Stimulated activated naive CD8-positive, alpha-beta T cell treated with anti-CD3 and anti-CD28 coated beads, Interleukin-15, Interleukin-2, amounts not matched to agents 100 ng/mL and 50 ng/mL, for 24 hours (primary cell): Measurements from ENCODE around the gene RBBP6.
"Not testable (repeated sequence)": the region's sequence is repeated elsewhere in the genome, so short reads cannot be mapped to it uniquely, and the experiment has no call there.

Experiments used
- H3K27ac Mint-ChIP-seq: one replicate; pipeline ENCODE4 v1.8.0; 2021; ENCODE audit warnings: mild to moderate bottlenecking, mixed read lengths
- H3K27me3 Mint-ChIP-seq: one replicate; pipeline ENCODE4 v1.8.0; 2021; ENCODE audit warnings: mixed read lengths
- H3K36me3 Mint-ChIP-seq: one replicate; pipeline ENCODE4 v1.8.0; 2021; ENCODE audit warnings: low read depth, mixed read lengths
- H3K4me1 Mint-ChIP-seq: one replicate; pipeline ENCODE4 v1.8.0; 2021; ENCODE audit warnings: low read depth, mixed read lengths
- H3K4me3 Mint-ChIP-seq: one replicate; pipeline ENCODE4 v1.8.0; 2021; ENCODE audit warnings: mild to moderate bottlenecking, mixed read lengths
- H3K9me3 Mint-ChIP-seq: one replicate; pipeline ENCODE4 v1.8.0; 2021; ENCODE audit warnings: mixed read lengths

The RBBP6 gene

GRCh38 chr16:24539295-24539849, at the start of gene RBBP6:
RBBP6 (plus strand) TSS chr16:24539566; CDS start chr16:24540627, 1,061 bp downstream.
- peaks cover 41% of the 10 kb centered on the region for H3K4me1 Mint-ChIP-seq
- no peaks in the 10 kb centered on the region for H3K9me3 Mint-ChIP-seq
- peak within 1 kb of the TSS; percentile 99 for H3K4me3 Mint-ChIP-seq
- H3K27ac Mint-ChIP-seq, result peak within 1 kb of the TSS; percentile 100
- no peaks in the 10 kb centered on the region for H3K27me3 Mint-ChIP-seq
- peaks cover 39% of the 10 kb centered on the region for H3K36me3 Mint-ChIP-seq

GRCh38 chr16:24490866-24491265, 48.5 kb upstream of the RBBP6 start:
- H3K4me3 Mint-ChIP-seq, result no peak overlapping the region

DNA sequence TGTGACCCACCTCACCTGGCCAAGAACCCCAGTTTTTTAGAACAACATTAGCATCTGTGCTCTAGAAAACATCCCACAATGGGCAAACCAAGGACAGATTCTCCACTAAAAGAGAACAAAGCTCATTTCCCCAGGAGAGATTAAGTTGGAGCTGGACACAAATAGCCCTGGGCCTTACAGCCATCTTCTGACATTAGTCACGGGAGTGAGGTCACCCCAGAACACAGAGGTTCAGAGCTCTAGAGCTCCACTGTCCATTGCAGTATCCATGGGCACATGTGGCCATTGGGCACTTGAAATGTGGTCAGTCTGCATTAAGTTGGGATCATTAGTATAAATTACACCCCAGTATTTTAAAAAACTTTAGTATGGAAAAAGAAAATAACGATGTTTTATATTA, 47.6 kb upstream of the RBBP6 start:
- no peaks in the 10 kb centered on the region for H3K9me3 Mint-ChIP-seq
- no peak overlapping the region for H3K27ac Mint-ChIP-seq
- H3K4me3 Mint-ChIP-seq, result no peak overlapping the region
- H3K4me1 Mint-ChIP-seq, result no peaks in the 10 kb centered on the region
- peaks cover 17% of the 10 kb centered on the region for H3K27me3 Mint-ChIP-seq
- no peaks in the 10 kb centered on the region for H3K36me3 Mint-ChIP-seq

More at GRCh38 chr16:24490866-24491265, 48.5 kb upstream of the RBBP6 start:
- no peaks in the 10 kb centered on the region for H3K36me3 Mint-ChIP-seq
- peaks cover 17% of the 10 kb centered on the region for H3K27me3 Mint-ChIP-seq
- H3K27ac Mint-ChIP-seq, result no peak overlapping the region
- H3K9me3 Mint-ChIP-seq, result no peaks in the 10 kb centered on the region
- no peaks in the 10 kb centered on the region for H3K4me1 Mint-ChIP-seq

DNA sequence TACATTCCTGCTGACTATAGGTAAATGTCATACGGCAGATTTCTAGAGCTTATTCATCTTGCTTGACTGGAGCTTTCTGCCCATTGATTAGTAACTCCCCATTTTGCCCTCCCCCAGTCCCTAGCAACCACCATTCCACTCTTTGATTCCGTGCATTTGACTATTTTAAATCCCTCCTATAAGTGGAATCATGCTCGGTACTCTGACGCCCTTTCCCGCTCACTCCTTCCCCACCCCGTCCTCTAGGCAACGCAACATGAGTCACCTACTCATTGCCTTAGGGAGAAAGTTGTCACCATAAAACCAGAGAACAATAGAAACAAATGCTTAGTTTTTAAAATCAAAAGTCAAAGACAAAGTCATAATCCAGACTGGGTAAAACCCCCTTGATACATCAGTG, 45.5 kb upstream of the RBBP6 start:
- Mint-ChIP-seq H3K27ac (no peak overlapping the region), H3K27me3 (peaks cover 16% of the 10 kb centered on the region), H3K4me3 (no peak overlapping the region), H3K36me3 (no peaks in the 10 kb centered on the region), H3K9me3 (no peaks in the 10 kb centered on the region), H3K4me1 (no peaks in the 10 kb centered on the region)

DNA sequence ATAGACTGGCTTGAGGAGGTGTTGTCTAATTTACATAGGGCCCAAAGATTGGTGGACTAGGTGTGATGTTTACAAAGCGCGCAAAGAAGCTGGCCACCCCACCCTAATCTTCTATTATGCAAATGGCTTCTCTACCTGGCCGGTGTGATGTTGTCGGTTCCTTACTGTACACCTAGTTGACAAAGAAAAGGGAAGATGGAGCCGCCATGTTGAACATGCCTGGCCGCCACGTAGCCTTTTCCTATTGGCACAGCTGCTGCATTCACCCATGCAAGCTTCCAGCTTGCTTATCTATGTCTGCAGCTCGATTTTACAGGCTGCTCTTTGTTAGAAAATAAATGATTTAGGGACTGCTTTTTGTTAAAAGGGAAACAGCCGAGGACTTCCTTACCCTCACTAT, 44.2 kb upstream of the RBBP6 start:
- peaks cover 13% of the 10 kb centered on the region for H3K27me3 Mint-ChIP-seq
- not testable (repeated sequence) for H3K36me3 Mint-ChIP-seq, H3K4me1 Mint-ChIP-seq, H3K4me3 Mint-ChIP-seq, H3K27ac Mint-ChIP-seq, H3K9me3 Mint-ChIP-seq

DNA sequence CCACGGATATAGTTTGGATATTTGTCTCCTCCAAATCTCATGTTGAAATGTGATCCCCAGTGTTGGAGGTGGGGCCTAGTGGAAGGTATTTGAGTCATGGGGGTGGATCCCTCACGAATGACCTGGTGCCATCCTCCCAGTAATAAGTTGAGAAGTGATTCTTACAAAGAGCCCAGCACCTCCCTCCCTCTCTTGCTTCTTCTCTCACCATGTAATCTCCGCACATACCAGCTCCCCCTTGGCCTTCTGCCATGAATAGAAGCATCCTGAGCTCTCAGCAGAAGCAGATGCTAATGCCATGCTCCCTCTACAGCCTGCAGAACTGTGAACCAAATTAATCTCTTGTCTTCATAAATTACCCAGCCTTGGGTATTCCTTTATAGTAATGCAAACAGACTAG, 41.9 kb upstream of the RBBP6 start:
- no peaks in the 10 kb centered on the region for H3K9me3 Mint-ChIP-seq
- peaks cover 13% of the 10 kb centered on the region for H3K27me3 Mint-ChIP-seq
- no peak overlapping the region for H3K4me3 Mint-ChIP-seq
- no peak overlapping the region for H3K27ac Mint-ChIP-seq
- no peaks in the 10 kb centered on the region for H3K4me1 Mint-ChIP-seq
- H3K36me3 Mint-ChIP-seq, result no peaks in the 10 kb centered on the region

DNA sequence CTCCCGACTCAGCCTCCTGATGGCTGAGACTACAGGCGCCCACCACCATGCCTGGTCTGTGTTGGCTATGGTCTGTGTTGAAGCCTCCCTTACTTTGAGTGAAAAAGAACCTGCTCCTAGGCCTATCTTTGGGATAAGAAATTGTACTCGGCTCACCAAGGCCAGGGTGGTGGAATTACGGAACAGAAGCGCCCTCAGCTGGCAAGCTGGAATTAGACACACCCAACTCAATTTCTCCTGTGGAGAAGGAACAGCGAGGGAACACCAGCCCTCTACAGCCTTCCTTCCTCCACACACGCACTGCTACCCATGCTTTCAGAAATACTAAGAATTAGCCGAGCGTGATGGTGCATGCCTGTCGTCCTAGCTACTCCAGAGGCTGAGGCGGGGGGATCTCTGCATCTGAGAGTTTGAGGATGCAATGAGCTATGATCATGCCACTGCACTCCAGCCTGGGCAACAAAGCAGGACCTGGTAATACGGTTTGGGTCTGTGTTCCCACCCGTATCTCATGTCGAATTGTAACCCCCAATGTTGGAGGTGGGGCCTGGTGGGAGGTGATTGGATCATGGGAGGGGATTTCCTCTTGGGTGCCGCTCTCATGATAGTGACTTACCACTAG, 40.1 kb upstream of the RBBP6 start:
- Mint-ChIP-seq H3K36me3 (no peaks in the 10 kb centered on the region), H3K27me3 (peaks cover 14% of the 10 kb centered on the region), H3K27ac (no peak overlapping the region), H3K9me3 (no peaks in the 10 kb centered on the region), H3K4me3 (no peak overlapping the region), H3K4me1 (no peaks in the 10 kb centered on the region)

- Mint-ChIP-seq H3K4me3 (no peak overlapping the region), H3K4me1 (no peaks in the 10 kb centered on the region), H3K9me3 (no peaks in the 10 kb centered on the region), H3K27ac (no peak overlapping the region), H3K36me3 (no peaks in the 10 kb centered on the region), H3K27me3 (peaks cover 14% of the 10 kb centered on the region)
Measured at GRCh38 chr16:24504472-24505345, 34.7 kb upstream of the RBBP6 start.

GRCh38 chr16:24505959-24506358, 33.4 kb upstream of the RBBP6 start:
- Mint-ChIP-seq H3K27me3 (peaks cover 14% of the 10 kb centered on the region), H3K9me3 (no peaks in the 10 kb centered on the region), H3K36me3 (no peaks in the 10 kb centered on the region), H3K4me3 (no peak overlapping the region), H3K4me1 (no peaks in the 10 kb centered on the region), H3K27ac (no peak overlapping the region)

GRCh38 chr16:24507959-24508480, 31.3 kb upstream of the RBBP6 start:
- no peak overlapping the region for H3K27ac Mint-ChIP-seq
- H3K4me1 Mint-ChIP-seq, result no peaks in the 10 kb centered on the region
- no peak overlapping the region for H3K4me3 Mint-ChIP-seq
- no peaks in the 10 kb centered on the region for H3K36me3 Mint-ChIP-seq
- peaks cover 5% of the 10 kb centered on the region for H3K27me3 Mint-ChIP-seq
- no peaks in the 10 kb centered on the region for H3K9me3 Mint-ChIP-seq

DNA sequence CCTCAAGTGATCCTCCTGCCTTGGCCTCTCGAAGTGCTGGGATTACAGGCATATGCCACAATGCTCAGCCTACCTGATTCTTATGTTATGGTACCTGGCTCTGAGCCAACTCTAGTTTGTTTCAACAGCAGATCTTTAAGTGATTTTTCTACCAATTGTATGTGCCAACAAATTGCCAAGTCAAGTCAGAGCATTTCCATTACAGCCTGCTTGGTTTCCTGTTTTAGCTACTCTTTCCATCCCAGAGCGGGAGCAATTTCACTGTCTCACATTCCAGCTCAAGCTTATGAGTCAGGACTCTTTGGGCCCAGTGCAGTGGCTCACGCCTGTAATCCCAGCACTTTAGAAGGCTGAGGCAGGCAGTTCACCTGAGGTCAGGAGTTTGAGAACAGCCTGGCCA, 30.8 kb upstream of the RBBP6 start:
- Mint-ChIP-seq H3K4me3 (no peak overlapping the region), H3K9me3 (no peaks in the 10 kb centered on the region), H3K36me3 (no peaks in the 10 kb centered on the region), H3K27me3 (no peaks in the 10 kb centered on the region), H3K27ac (no peak overlapping the region), H3K4me1 (no peaks in the 10 kb centered on the region)

- Mint-ChIP-seq H3K36me3 (no peaks in the 10 kb centered on the region), H3K27ac (no peak overlapping the region), H3K27me3 (no peaks in the 10 kb centered on the region), H3K4me1 (no peaks in the 10 kb centered on the region), H3K4me3 (no peak overlapping the region), H3K9me3 (no peaks in the 10 kb centered on the region)
Measured at GRCh38 chr16:24509536-24509935, 29.8 kb upstream of the RBBP6 start.

GRCh38 chr16:24511174-24511573, 28.2 kb upstream of the RBBP6 start:
- Mint-ChIP-seq H3K27ac (no peak overlapping the region), H3K4me3 (no peak overlapping the region), H3K36me3 (no peaks in the 10 kb centered on the region), H3K9me3 (no peaks in the 10 kb centered on the region), H3K27me3 (no peaks in the 10 kb centered on the region), H3K4me1 (no peaks in the 10 kb centered on the region)

DNA sequence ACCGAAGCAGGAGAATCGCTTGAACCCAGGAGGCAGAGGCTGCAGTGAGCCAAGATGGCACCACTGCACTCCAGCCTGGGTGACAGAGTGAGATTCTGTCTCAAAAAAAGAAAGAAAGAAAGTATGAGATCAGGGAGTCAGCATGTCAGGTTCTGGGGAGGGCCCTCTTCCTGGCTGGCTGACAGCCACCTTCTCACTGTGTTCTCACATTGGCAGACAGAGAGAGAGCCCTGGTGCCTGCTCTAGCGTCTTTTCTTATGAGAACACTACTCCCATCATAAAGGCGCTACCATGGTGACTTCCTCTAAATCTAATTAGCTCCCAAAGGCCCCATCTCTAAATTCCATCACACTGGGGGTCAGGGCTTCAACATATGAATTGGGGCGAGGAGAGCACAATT, 27.6 kb upstream of the RBBP6 start:
- H3K9me3 Mint-ChIP-seq, result no peaks in the 10 kb centered on the region

DNA sequence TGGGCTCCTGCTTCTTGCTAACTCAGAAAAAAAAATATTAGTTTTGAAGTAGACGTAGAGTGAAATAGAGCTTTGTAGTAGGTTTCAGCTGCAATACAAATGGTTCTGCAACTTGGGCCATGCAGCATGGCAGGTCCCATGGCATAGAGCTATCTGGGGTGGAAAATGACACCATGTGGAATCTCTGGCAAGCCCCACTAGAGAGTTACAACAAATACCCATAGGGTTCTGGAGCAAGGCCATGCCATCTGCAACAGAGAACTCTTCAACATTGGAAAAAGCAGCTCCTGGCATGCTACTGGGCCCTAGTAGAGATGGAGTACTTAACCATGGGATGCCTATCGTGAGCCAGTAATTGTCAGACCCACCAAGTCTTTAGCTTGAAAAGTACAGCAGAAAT, 25.3 kb upstream of the RBBP6 start:
- H3K27me3 Mint-ChIP-seq, result peaks cover 5% of the 10 kb centered on the region
- H3K36me3 Mint-ChIP-seq, result no peaks in the 10 kb centered on the region
- H3K27ac Mint-ChIP-seq, result no peak overlapping the region
- no peaks in the 10 kb centered on the region for H3K9me3 Mint-ChIP-seq
- H3K4me1 Mint-ChIP-seq, result peaks cover 6% of the 10 kb centered on the region
- no peak overlapping the region for H3K4me3 Mint-ChIP-seq

More for the DNA sequence above, 27.6 kb upstream of the RBBP6 start:
- H3K4me3 Mint-ChIP-seq, result no peak overlapping the region
- H3K27ac Mint-ChIP-seq, result no peak overlapping the region
- no peaks in the 10 kb centered on the region for H3K36me3 Mint-ChIP-seq
- H3K4me1 Mint-ChIP-seq, result peaks cover under 1% of the 10 kb centered on the region
- H3K27me3 Mint-ChIP-seq, result peaks cover under 1% of the 10 kb centered on the region
